Measurements from ENCODE around the gene NDUFB4. TPM values are rescaled to one million over a fixed set of nuclear protein-coding genes. Genes with fewer than 3 reads are reported as not detected.
"Not testable (repeated sequence)": the region's sequence is repeated elsewhere in the genome, so short reads cannot be mapped to it uniquely, and the experiment has no call there.

NDUFB4 gene
- total RNA-seq, 2 experiments from 2014 or later, result 81.3 to 84.0 TPM

DNA sequence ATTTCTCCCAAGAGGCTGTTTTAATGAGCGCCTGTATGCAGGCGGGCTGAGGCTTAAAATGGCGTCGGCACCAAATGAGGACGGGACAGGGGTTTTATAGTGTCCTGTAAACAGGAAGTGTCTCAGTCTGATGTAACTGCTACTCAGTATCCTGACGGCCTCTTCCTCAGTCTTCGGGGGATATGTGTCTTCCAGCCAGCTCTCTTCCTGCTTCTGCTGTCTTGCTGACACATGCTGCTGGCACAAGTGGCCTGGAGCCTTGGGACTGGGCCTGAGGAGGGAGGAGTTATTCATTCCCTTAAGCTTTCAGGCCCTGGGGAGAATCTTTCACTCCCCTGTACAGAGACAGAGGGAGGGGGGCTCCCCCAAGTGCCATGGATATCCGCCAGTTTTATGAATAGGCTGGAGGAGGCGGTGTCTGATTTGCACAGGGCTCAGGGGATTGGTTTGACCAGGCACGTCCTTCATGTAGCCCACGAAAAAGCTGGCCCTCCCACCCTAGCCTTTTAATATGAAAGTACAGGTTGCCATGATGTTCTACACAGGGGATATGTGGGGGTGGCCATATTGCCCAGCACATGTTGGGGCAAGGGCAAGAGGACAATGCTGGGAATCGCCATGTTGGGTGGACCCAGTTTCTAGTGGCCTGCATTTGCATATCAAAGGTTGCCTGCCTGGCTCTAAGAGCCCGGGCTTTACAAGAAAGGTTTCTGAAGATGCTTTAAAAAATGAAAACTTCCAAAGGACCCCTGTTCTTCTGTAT is 19.9 kb downstream of the NDUFB4 start:
- H3K27me3 ChIP-seq (ENCODE audit: control insufficient read depth in 1 of 2, insufficient read depth in 2 of 2, low read length in 2 of 2), result no peaks in the 10 kb centered on the region
- peaks cover 4% of the 10 kb centered on the region for H3K27me3 Mint-ChIP-seq
- intact Hi-C loops (cut with DNase I, micrococcal nuclease), result no loop called here
- no peak overlapping the region for H3K4me3 ChIP-seq (ENCODE audit: low read length)
- no peak overlapping the region for H3K4me3 Mint-ChIP-seq
- ChIA-PET CTCF (no interaction called here), POLR2A (no interaction called here)
- H3K9me3 ChIP-seq (ENCODE audit: control insufficient read depth in 1 of 2, insufficient read depth in 1 of 2, low read length in 2 of 2), result no peaks in the 10 kb centered on the region
- no peaks in the 10 kb centered on the region for H3K36me3 ChIP-seq (ENCODE audit: insufficient read depth, low read length)
- ATAC-seq (ENCODE audit: poor library complexity) (no peak), DNase-seq (no peak)
- H3K9me3 Mint-ChIP-seq, result no peaks in the 10 kb centered on the region
- H3K4me1 Mint-ChIP-seq (ENCODE audit: low read depth), result no peaks in the 10 kb centered on the region
- no peaks in the 10 kb centered on the region for H3K36me3 Mint-ChIP-seq (ENCODE audit: low read depth)
- H3K27ac Mint-ChIP-seq, result no peak overlapping the region
- H3K27ac ChIP-seq (ENCODE audit: low read depth in 1 of 2, low read length in 2 of 2), result no peak overlapping the region
- TF ChIP-seq, protein P1, sequence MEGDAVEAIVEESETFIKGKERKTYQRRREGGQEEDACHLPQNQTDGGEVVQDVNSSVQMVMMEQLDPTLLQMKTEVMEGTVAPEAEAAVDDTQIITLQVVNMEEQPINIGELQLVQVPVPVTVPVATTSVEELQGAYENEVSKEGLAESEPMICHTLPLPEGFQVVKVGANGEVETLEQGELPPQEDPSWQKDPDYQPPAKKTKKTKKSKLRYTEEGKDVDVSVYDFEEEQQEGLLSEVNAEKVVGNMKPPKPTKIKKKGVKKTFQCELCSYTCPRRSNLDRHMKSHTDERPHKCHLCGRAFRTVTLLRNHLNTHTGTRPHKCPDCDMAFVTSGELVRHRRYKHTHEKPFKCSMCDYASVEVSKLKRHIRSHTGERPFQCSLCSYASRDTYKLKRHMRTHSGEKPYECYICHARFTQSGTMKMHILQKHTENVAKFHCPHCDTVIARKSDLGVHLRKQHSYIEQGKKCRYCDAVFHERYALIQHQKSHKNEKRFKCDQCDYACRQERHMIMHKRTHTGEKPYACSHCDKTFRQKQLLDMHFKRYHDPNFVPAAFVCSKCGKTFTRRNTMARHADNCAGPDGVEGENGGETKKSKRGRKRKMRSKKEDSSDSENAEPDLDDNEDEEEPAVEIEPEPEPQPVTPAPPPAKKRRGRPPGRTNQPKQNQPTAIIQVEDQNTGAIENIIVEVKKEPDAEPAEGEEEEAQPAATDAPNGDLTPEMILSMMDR (IDR thresholded peaks at IDR 0.05), result no peak
- H3K4me1 ChIP-seq (ENCODE audit: insufficient read depth, low read length), result no peaks in the 10 kb centered on the region

DNA sequence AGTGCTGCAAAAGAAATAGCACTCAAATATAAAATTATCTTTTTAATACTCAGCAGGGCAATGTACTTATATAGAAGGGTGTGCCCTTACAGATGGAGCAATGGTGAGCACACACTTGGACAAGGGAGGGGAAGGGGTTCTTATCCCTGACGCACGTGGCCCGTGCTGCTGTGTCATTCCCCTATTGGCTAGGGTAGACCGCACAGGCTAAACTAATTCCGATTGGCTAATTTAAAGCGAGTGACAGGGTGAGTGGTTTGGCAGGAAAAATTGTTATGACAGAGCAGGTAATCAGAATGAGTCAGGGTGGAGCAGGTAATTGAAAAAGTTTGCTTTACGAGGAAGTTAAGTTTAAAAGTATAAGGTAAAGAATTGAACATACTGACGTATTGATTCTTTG is 20.6 kb downstream of the NDUFB4 start:
- H3K36me3 ChIP-seq (ENCODE audit: insufficient read depth, low read length); H3K27me3 ChIP-seq (ENCODE audit: control insufficient read depth in 1 of 2, insufficient read depth in 2 of 2, low read length in 2 of 2); H3K27ac ChIP-seq (ENCODE audit: low read depth in 1 of 2, low read length in 2 of 2); H3K4me3 Mint-ChIP-seq; intact Hi-C loops (cut with DNase I, micrococcal nuclease); CTCF ChIA-PET; H3K4me1 ChIP-seq (ENCODE audit: insufficient read depth, low read length); H3K9me3 ChIP-seq (ENCODE audit: control insufficient read depth in 1 of 2, insufficient read depth in 1 of 2, low read length in 2 of 2); H3K36me3 Mint-ChIP-seq (ENCODE audit: low read depth); H3K9me3 Mint-ChIP-seq; H3K4me3 ChIP-seq (ENCODE audit: low read length); POLR2A ChIA-PET; H3K27me3 Mint-ChIP-seq; H3K4me1 Mint-ChIP-seq (ENCODE audit: low read depth); DNase-seq; H3K27ac Mint-ChIP-seq; ATAC-seq (ENCODE audit: poor library complexity): not testable (repeated sequence)

DNA sequence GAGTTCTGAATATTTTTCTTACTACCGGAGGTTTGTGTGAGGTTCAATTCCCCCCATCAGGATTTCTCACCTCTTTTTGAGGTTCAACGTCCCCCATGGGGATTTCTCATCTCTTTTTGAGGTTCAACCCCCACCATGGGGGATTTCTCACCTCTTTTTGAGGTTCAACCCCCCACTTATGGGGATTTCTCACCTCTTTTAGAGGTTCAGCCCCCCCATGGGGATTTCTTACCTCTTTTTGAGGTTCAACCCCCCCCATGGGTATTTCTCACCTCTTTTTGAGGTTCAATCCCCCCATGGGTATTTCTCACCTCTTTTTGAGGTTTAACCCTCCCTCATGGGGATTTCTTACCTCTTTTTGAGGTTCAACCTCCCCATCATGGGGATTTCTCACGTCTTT is 26.3 kb downstream of the NDUFB4 start:
- no peaks in the 10 kb centered on the region for H3K4me1 ChIP-seq (ENCODE audit: insufficient read depth, low read length)
- no peak overlapping the region for H3K27ac Mint-ChIP-seq
- no peaks in the 10 kb centered on the region for H3K27me3 Mint-ChIP-seq

More for the DNA sequence above, 26.3 kb downstream of the NDUFB4 start:
- Histone ChIP-seq H3K9me3 (ENCODE audit: control insufficient read depth in 1 of 2, insufficient read depth in 1 of 2, low read length in 2 of 2) (peaks cover 15 to 20% of the 10 kb centered on the region in 2 experiments), H3K36me3 (ENCODE audit: insufficient read depth, low read length) (no peaks in the 10 kb centered on the region), H3K4me3 (ENCODE audit: low read length) (no peak overlapping the region), H3K27me3 (ENCODE audit: control insufficient read depth in 1 of 2, insufficient read depth in 2 of 2, low read length in 2 of 2) (peaks cover 0 to 3% of the 10 kb centered on the region in 2 experiments), H3K27ac (ENCODE audit: low read depth in 1 of 2, low read length in 2 of 2) (no peak overlapping the region)
- intact Hi-C loops (cut with DNase I, micrococcal nuclease), result no loop called here
- peaks cover 4% of the 10 kb centered on the region for H3K36me3 Mint-ChIP-seq (ENCODE audit: low read depth)
- H3K4me3 Mint-ChIP-seq, result no peak overlapping the region
- no peak for DNase-seq
- TF ChIP-seq, protein P1 (IDR thresholded peaks at IDR 0.05), result no peak
- ChIA-PET CTCF (no interaction called here), POLR2A (no interaction called here)
- no peaks in the 10 kb centered on the region for H3K4me1 Mint-ChIP-seq (ENCODE audit: low read depth)
- H3K9me3 Mint-ChIP-seq, result peaks cover 5% of the 10 kb centered on the region
- ATAC-seq (ENCODE audit: poor library complexity), result no peak
